LNCAP (cell line): ENCODE data around the gene RSAD1.

Experiments
- CTCF ChIP-seq: fragments of 450-650 bp; IDR thresholded peaks from 2 replicates; pipeline ENCODE4 v1.5.1; 2017; ENCODE audit warnings: mild to moderate bottlenecking

RSAD1 gene

GRCh38 chr17:50495918-50496317 is 17.3 kb downstream of the RSAD1 start:
- TF ChIP-seq CTCF = no peak

GRCh38 chr17:50498021-50498874 is 19.6 kb downstream of the RSAD1 start:
- TF ChIP-seq CTCF = no peak

GRCh38 chr17:50499270-50499669 is 20.6 kb downstream of the RSAD1 start:
- no peak for TF ChIP-seq CTCF

GRCh38 chr17:50499721-50500120 is 21.1 kb downstream of the RSAD1 start:
- TF ChIP-seq CTCF = no peak

- TF ChIP-seq CTCF = peak; percentile 61
Observed at GRCh38 chr17:50501054-50501453, 22.4 kb downstream of the RSAD1 start.

GRCh38 chr17:50502301-50502990 is 23.8 kb downstream of the RSAD1 start:
- no peak for TF ChIP-seq CTCF

- no peak for TF ChIP-seq CTCF
Observed at GRCh38 chr17:50505591-50506130, 27.0 kb downstream of the RSAD1 start.
